AG04450 (cell line): ENCODE results near the gene MGA. TPM values are rescaled to one million over a fixed set of nuclear protein-coding genes. Genes with fewer than 3 reads are reported as not detected.
"Not testable (repeated sequence)": the region's sequence is repeated elsewhere in the genome, so short reads cannot be mapped to it uniquely, and the experiment has no call there.

Source experiments
- CTCF ChIA-PET: fragments of 300-600, 350-600 bp; formaldehyde crosslinking; extraction: SDS; loops from one replicate; lab custom pipeline; 2022; ENCODE audit warnings: antibody characterized with exemption, inconsistent platforms; lab: Charles Lee
- POLR2A ChIA-PET: fragments of 350-600 bp; formaldehyde crosslinking; extraction: SDS; loops from one replicate; lab custom pipeline; 2021; ENCODE audit warnings: antibody characterized with exemption, inconsistent platforms; lab: Yijun Ruan, JAX
- DNase-seq: peaks from one replicate; pipeline ENCODE4 v3.0.0-alpha.2; 2011; ENCODE audit warnings: low read depth, low spot score
- H3K27ac ChIP-seq: one replicate; pipeline ENCODE4 v1.5.1; 2012; ENCODE audit warnings: low read depth, low read length, control low read depth
- H3K27me3 ChIP-seq: one replicate; pipeline ENCODE4 v1.6.0; 2012; ENCODE audit warnings: low read length; ENCODE audit not compliant: control insufficient read depth, insufficient read depth
- H3K4me3 ChIP-seq: 2 replicates; pipeline ENCODE4 v1.5.1; 2011; ENCODE audit warnings: mild to moderate bottlenecking, low read depth, low read length, control low read depth
- H3K9me3 ChIP-seq: 2 replicates; pipeline ENCODE4 v1.5.1; 2012; ENCODE audit warnings: low read length; ENCODE audit not compliant: control insufficient read depth, insufficient read depth
- polyA plus RNA-seq: library from polyadenylated mRNA; depleted of rRNA; stranded (reverse); fragments of >200 nt; gene quantifications from 2 replicates; pipeline ENCODE4 v1.2.3, GENCODE V29; 2011
- TF ChIP-seq, protein P1 (sequence below): IDR thresholded peaks from 2 replicates; pipeline ENCODE4 v1.5.1; 2011; ENCODE audit warnings: low read depth, low read length, control low read depth, inconsistent platforms

The MGA gene
- polyA plus RNA-seq, 1 experiment: 9.7 TPM

DNA sequence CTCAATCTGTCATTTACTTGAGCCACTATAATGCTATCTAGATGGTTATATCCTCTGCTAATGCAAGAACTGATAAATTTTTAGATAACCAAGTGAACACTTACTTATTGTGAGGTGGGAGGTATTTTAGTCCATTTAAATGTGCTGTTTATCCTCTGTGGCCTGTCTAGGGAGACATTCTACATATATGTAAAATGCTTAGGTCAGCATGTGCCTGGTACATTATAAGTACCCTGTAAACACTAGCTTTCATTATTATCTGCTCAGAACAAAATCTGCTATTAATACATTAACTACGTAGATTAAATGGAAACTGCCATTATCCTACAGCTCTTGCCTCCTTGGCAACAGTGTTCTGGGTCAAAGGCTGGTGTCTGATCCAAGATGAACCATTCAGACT is 72.3 kb downstream of the MGA start:
- CTCF ChIA-PET: no interaction called here
- no peak for DNase-seq
- POLR2A ChIA-PET: no interaction called here

GRCh38 chr15:41734079-41734478 is 73.9 kb downstream of the MGA start:
- TF ChIP-seq, protein P1, sequence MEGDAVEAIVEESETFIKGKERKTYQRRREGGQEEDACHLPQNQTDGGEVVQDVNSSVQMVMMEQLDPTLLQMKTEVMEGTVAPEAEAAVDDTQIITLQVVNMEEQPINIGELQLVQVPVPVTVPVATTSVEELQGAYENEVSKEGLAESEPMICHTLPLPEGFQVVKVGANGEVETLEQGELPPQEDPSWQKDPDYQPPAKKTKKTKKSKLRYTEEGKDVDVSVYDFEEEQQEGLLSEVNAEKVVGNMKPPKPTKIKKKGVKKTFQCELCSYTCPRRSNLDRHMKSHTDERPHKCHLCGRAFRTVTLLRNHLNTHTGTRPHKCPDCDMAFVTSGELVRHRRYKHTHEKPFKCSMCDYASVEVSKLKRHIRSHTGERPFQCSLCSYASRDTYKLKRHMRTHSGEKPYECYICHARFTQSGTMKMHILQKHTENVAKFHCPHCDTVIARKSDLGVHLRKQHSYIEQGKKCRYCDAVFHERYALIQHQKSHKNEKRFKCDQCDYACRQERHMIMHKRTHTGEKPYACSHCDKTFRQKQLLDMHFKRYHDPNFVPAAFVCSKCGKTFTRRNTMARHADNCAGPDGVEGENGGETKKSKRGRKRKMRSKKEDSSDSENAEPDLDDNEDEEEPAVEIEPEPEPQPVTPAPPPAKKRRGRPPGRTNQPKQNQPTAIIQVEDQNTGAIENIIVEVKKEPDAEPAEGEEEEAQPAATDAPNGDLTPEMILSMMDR: no peak
- H3K27ac ChIP-seq: no peak overlapping the region
- CTCF ChIA-PET: interaction anchor here (0.9 kb wide), 1 partner anchor 131 kb away, joined by 3 read pairs; no protein-coding TSS in a partner anchor

More for the DNA sequence above, 72.3 kb downstream of the MGA start:
- TF ChIP-seq, protein P1: no peak
- no peak overlapping the region for H3K27ac ChIP-seq
- H3K9me3 ChIP-seq: no peaks in the 10 kb centered on the region
- no peaks in the 10 kb centered on the region for H3K27me3 ChIP-seq
- H3K4me3 ChIP-seq: no peak overlapping the region

DNA sequence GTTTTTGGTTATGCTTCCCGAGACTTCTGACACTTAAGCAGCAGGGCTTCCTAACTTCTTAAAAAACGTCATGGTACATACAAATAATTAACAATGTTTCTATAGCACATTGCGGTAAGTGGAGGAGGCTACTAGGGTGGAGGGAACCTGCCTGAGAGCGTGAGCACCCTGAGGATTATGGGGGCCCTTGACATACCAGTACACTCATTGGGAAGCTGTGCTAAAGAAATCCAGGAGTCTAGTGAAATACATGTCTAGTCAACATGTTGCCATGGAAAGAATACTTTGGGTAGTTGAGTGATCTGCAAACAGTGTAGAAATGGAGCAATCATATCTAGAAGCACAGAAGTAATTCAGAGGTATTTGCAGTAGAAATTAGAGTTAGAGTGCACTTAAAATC is 74.8 kb downstream of the MGA start:
- no peaks in the 10 kb centered on the region for H3K9me3 ChIP-seq
- no peak for DNase-seq
- TF ChIP-seq, protein P1: no peak
- no peak overlapping the region for H3K4me3 ChIP-seq
- H3K27ac ChIP-seq: no peak overlapping the region
- no peaks in the 10 kb centered on the region for H3K27me3 ChIP-seq
- ChIA-PET CTCF (interaction anchor here (1.2 kb wide), 1 partner anchor 39 kb away, joined by 3 read pairs; the partner anchor contains the start of gene MAPKBP1), POLR2A (interaction anchor here (0.6 kb wide), 1 partner anchor 11 kb away, joined by 4 read pairs; no protein-coding TSS in a partner anchor)

More at GRCh38 chr15:41734079-41734478, 73.9 kb downstream of the MGA start:
- no peaks in the 10 kb centered on the region for H3K27me3 ChIP-seq
- POLR2A ChIA-PET: no interaction called here
- H3K9me3 ChIP-seq: no peaks in the 10 kb centered on the region
- no peak overlapping the region for H3K4me3 ChIP-seq
- DNase-seq: no peak

DNA sequence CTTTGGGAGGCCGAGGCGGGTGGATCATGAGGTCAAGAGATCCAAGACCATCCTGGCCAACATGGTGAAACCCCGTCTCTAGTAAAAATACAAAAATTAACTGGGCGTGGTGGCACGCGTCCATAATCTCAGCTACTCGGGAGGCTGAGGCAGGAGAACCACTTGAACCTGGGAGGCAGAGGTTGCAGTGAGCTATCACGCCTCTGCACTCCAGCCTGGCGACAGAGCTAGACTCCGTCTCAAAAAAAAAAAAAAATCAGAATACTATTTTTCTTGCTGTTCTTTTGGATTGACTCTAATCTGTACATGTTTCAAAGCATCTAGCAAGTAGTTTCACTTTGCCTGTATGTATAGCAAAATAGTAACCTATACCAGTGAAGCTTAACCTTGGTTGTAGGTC is 75.3 kb downstream of the MGA start:
- not testable (repeated sequence) for H3K9me3 ChIP-seq, H3K27me3 ChIP-seq, H3K4me3 ChIP-seq, DNase-seq, H3K27ac ChIP-seq
- CTCF ChIA-PET: interaction anchor here (1.2 kb wide), 1 partner anchor 39 kb away, joined by 3 read pairs; the partner anchor contains the start of gene MAPKBP1
- POLR2A ChIA-PET: interaction anchor here (0.6 kb wide), 1 partner anchor 12 kb away, joined by 4 read pairs; no protein-coding TSS in a partner anchor

- CTCF ChIA-PET: interaction anchor here (0.8 to 2.0 kb wide), 3 partner anchors 65 to 281 kb away, joined by 3 to 9 read pairs (median 3); no protein-coding TSS in a partner anchor
- Histone ChIP-seq H3K27me3 (no peaks in the 10 kb centered on the region), H3K27ac (no peak overlapping the region), H3K4me3 (no peak overlapping the region), H3K9me3 (no peaks in the 10 kb centered on the region)
- no peak for DNase-seq
- TF ChIP-seq, protein P1: no peak
- POLR2A ChIA-PET: interaction anchor here (0.6 kb wide), 1 partner anchor 140 kb away, joined by 5 read pairs; no protein-coding TSS in a partner anchor
Measured at GRCh38 chr15:41746802-41747201, 86.6 kb downstream of the MGA start.
